Stomach smooth muscle (tissue), 2 donors: ENCODE measurements around the gene MARS1.

Source experiments
- H3K27ac ChIP-seq: one replicate; pipeline ENCODE4 v1.7.0; 2013; ENCODE audit warnings: mild to moderate bottlenecking, low read length, inconsistent platforms
- H3K27me3 ChIP-seq, 2 donors: one replicate each; pipeline ENCODE4 v1.7.0; 2013; ENCODE audit warnings: low read length in 2 of 2; ENCODE audit not compliant: insufficient read depth in 2 of 2, control insufficient read depth in 1 of 2
- H3K36me3 ChIP-seq, 2 donors: one replicate each; pipeline ENCODE4 v1.7.0; 2013; ENCODE audit warnings: low read length in 2 of 2; ENCODE audit not compliant: control insufficient read depth in 2 of 2, insufficient read depth in 2 of 2
- H3K4me1 ChIP-seq: one replicate; pipeline ENCODE4 v1.7.0; 2013; ENCODE audit warnings: low read length; ENCODE audit not compliant: control insufficient read depth, insufficient read depth
- H3K4me3 ChIP-seq, 2 donors: one replicate each; pipeline ENCODE4 v1.7.0; 2013; ENCODE audit warnings: low read length in 2 of 2
- H3K9ac ChIP-seq, 2 donors: one replicate each; pipeline ENCODE4 v1.7.0; 2013; ENCODE audit warnings: low read length in 2 of 2, mild to moderate bottlenecking in 1 of 2
- H3K9me3 ChIP-seq, 2 donors: one replicate each; pipeline ENCODE4 v1.7.0; 2013; ENCODE audit warnings: low read length in 2 of 2; ENCODE audit not compliant: control insufficient read depth in 2 of 2
- donor health status: healthy.
- donor health status: Pancreatic carcinoma.

Gene MARS1

GRCh38 chr12:57479376-57480115 lies 8.3 kb upstream of the MARS1 start, which contains the start of gene ARHGAP9:
TSS of gene ARHGAP9 (minus strand) at chr12:57479866. CDS start at chr12:57479406, 460 bp downstream.
- Histone ChIP-seq H3K36me3 (no peaks in the 10 kb centered on the region), H3K9ac (no peak within 1 kb of the TSS), H3K9me3 (no peaks in the 10 kb centered on the region), H3K4me1 (peaks cover 17% of the 10 kb centered on the region), H3K27me3 (peaks cover 27 to 36% of the 10 kb centered on the region in 2 donors), H3K4me3 (no peak within 1 kb of the TSS), H3K27ac (peak within 1 kb of the TSS; percentile 24)

- peaks cover 9 to 15% of the 10 kb centered on the region in 2 donors for H3K27me3 ChIP-seq
Observed at GRCh38 chr12:57481671-57482070, 6.2 kb upstream of the MARS1 start.

GRCh38 chr12:57483466-57483865 lies 4.4 kb upstream of the MARS1 start:
- no peaks in the 10 kb centered on the region for H3K36me3 ChIP-seq
- H3K27ac ChIP-seq = no peak overlapping the region
- no peak overlapping the region for H3K4me3 ChIP-seq
- H3K4me1 ChIP-seq = peaks cover 7% of the 10 kb centered on the region
- no peak overlapping the region for H3K9ac ChIP-seq
- H3K9me3 ChIP-seq = no peaks in the 10 kb centered on the region
- peaks cover 3 to 8% of the 10 kb centered on the region in 2 donors for H3K27me3 ChIP-seq

More at GRCh38 chr12:57481671-57482070, 6.2 kb upstream of the MARS1 start:
- Histone ChIP-seq H3K4me3 (no peak overlapping the region), H3K4me1 (no peaks in the 10 kb centered on the region), H3K9ac (no peak overlapping the region), H3K27ac (no peak overlapping the region), H3K9me3 (no peaks in the 10 kb centered on the region), H3K36me3 (no peaks in the 10 kb centered on the region)

DNA sequence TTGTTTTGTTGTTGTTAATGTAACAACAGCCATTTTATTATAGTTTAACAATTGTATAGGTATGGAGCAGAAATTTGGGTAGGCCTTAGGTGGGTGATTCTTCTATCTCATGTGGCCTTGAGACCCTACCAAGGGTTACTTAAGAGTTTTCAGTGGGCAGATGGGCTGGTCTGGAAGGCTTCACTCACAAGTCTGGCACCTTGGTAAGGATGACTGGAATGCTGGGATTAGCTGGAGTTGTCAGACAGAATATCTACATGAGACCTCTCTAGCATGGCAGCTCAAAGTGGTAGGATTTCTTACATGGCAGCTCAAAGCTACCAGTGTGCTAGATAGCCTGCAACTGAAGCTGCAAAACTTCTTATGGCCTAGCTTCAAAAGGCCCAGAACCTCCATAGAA lies 2.2 kb upstream of the MARS1 start:
- H3K4me3 ChIP-seq = no peak overlapping the region
- no peak overlapping the region for H3K9ac ChIP-seq
- H3K27me3 ChIP-seq = peaks cover 0 to 3% of the 10 kb centered on the region in 2 donors
- peaks cover 13 to 15% of the 10 kb centered on the region in 2 donors for H3K36me3 ChIP-seq
- peaks cover 16% of the 10 kb centered on the region for H3K4me1 ChIP-seq
- H3K27ac ChIP-seq = no peak overlapping the region
- H3K9me3 ChIP-seq = no peaks in the 10 kb centered on the region

DNA sequence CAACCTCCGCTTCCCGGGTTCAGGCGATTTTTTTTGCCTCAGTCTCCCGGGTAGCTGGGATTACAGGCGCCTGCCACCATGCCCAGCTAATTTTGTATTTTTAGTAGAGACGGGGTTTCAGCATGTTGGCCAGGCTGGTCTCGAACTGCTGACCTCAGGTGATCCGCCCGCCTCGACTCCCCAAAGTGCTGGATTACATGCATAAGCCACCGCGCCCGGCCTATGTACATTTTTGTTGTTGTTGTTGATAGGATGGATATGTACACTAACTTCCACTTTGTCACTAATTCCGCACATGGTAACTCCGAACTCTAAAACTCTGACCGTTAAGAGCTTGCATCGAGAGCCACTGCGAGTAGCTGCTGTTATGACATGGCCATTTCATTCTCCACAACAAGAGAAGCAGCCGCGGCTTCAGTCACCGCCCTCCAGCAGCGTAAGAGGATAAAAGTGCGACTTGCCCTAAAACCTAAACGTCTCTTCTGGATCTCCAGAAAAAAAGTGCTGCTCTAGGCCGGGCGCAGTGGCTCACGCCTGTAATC lies 742 bp upstream of the MARS1 start:
- H3K36me3 ChIP-seq = peaks cover 23 to 25% of the 10 kb centered on the region in 2 donors
- peaks cover 16% of the 10 kb centered on the region for H3K4me1 ChIP-seq
- no peaks in the 10 kb centered on the region for H3K27me3 ChIP-seq
- no peak overlapping the region for H3K27ac ChIP-seq
- peak overlapping the region; percentile 88 to 97 for H3K4me3 ChIP-seq
- H3K9me3 ChIP-seq = no peaks in the 10 kb centered on the region
- H3K9ac ChIP-seq = no peak overlapping the region

- Histone ChIP-seq H3K36me3 (peaks cover 25 to 30% of the 10 kb centered on the region in 2 donors), H3K4me1 (peaks cover 16% of the 10 kb centered on the region), H3K27me3 (no peaks in the 10 kb centered on the region), H3K27ac (peak overlapping the region; percentile 69), H3K9me3 (no peaks in the 10 kb centered on the region), H3K4me3 (peak overlapping the region; percentile 88 to 97), H3K9ac (peak overlapping the region; percentile 85 to 97)
Observed at GRCh38 chr12:57488402-57489156, 711 bp downstream of the MARS1 start.

- no peak overlapping the region for H3K27ac ChIP-seq
Observed at GRCh38 chr12:57489157-57489641, 1.3 kb downstream of the MARS1 start.

DNA sequence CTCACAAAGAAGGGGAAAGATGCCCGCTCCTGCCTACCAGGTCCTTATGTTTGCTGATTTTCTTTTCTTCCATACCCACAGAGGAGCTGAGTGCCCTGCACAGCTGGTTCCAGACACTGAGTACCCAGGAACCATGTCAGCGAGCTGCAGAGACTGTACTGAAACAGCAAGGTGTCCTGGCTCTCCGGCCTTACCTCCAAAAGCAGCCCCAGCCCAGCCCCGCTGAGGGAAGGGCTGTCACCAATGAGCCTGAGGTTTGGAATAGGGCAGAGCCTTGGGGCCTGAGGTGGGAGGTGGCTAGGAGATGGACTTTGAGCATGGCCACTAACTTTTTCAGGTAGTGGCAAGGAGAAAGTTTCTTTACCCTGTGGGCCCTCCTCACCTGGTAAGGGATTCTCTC lies 2.3 kb downstream of the MARS1 start:
- Histone ChIP-seq H3K9ac (no peak overlapping the region), H3K9me3 (no peaks in the 10 kb centered on the region), H3K36me3 (peaks cover 25 to 30% of the 10 kb centered on the region in 2 donors), H3K4me1 (peaks cover 16% of the 10 kb centered on the region), H3K4me3 (no peak overlapping the region), H3K27ac (no peak overlapping the region), H3K27me3 (no peaks in the 10 kb centered on the region)

More at GRCh38 chr12:57489157-57489641, 1.3 kb downstream of the MARS1 start:
- Histone ChIP-seq H3K9ac (peak overlapping the region in 1 of 2 donors; percentile 85), H3K27me3 (no peaks in the 10 kb centered on the region), H3K9me3 (no peaks in the 10 kb centered on the region), H3K36me3 (peaks cover 25 to 30% of the 10 kb centered on the region in 2 donors), H3K4me3 (peak overlapping the region; percentile 88 to 97), H3K4me1 (peaks cover 16% of the 10 kb centered on the region)

GRCh38 chr12:57491393-57492280 lies 3.8 kb downstream of the MARS1 start:
- no peak overlapping the region for H3K9ac ChIP-seq
- H3K27me3 ChIP-seq = no peaks in the 10 kb centered on the region
- H3K9me3 ChIP-seq = no peaks in the 10 kb centered on the region
- H3K36me3 ChIP-seq = peaks cover 28 to 32% of the 10 kb centered on the region in 2 donors
- no peak overlapping the region for H3K4me3 ChIP-seq
- H3K4me1 ChIP-seq = peaks cover 16% of the 10 kb centered on the region
- H3K27ac ChIP-seq = no peak overlapping the region
